GM23338 (cell line): ENCODE data around the gene IL1A.

ENCODE experiments used
- EZH2 ChIP-seq: fragments of 200-600 bp; sonication (generic); IDR thresholded peaks from one replicate; pipeline ENCODE4 v1.8.0; 2017; ENCODE audit warnings: antibody characterized with exemption, mild to moderate bottlenecking, low read depth; ENCODE audit not compliant: unreplicated experiment
- JUNB ChIP-seq: IDR thresholded peaks from one replicate; pipeline ENCODE4 v1.6.1; 2016; ENCODE audit warnings: antibody characterized with exemption; ENCODE audit not compliant: unreplicated experiment
- POLR2AphosphoS5 ChIP-seq: IDR thresholded peaks from 2 replicates; pipeline ENCODE4 v1.6.1; 2016; ENCODE audit warnings: antibody characterized with exemption, low read depth
- STAT1 ChIP-seq: IDR thresholded peaks from one replicate; pipeline ENCODE4 v1.6.1; 2016; ENCODE audit warnings: antibody characterized with exemption; ENCODE audit not compliant: unreplicated experiment
- ZNF114 ChIP-seq: fragments of 250-450 bp; sonication (Bioruptor Pico); IDR thresholded peaks from 2 replicates; pipeline ENCODE4 v1.5.0; 2020; ENCODE audit warnings: mild to moderate bottlenecking, moderate library complexity
- TF ChIP-seq, protein P1 (sequence below), 2 experiments: fragments of 200-600 bp in 1 of 2; sonication (generic) in 1 of 2; conservative IDR thresholded peaks; 2 replicates each; pipeline versions ENCODE4 v1.5.1 to v1.6.1; 2016 to 2017; ENCODE audit warnings: antibody characterized with exemption in 2 of 2, low read depth in 2 of 2, mild to moderate bottlenecking in 2 of 2, moderate library complexity in 1 of 2
- TF ChIP-seq, protein P2 (sequence below): IDR thresholded peaks from one replicate; pipeline ENCODE4 v1.6.1; 2018; ENCODE audit warnings: antibody characterized with exemption; ENCODE audit not compliant: unreplicated experiment

DNA sequence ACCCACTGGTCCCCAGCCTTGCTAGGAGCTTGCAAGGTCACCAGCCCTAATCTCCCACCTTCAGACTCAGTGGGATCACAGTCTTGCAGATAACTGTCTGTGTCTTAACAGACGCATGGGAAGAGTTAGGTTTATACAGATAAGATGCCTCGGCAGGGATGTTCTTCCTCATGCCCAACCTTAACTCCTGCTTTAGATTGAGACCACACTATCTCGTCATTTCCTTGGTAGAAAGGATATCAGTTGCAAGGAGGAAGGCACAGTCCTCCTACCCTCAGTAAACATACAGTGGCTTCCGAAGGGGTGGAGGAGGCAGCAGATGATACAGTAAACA is 56.3 kb downstream of the IL1A start:
- TF ChIP-seq, protein P1, sequence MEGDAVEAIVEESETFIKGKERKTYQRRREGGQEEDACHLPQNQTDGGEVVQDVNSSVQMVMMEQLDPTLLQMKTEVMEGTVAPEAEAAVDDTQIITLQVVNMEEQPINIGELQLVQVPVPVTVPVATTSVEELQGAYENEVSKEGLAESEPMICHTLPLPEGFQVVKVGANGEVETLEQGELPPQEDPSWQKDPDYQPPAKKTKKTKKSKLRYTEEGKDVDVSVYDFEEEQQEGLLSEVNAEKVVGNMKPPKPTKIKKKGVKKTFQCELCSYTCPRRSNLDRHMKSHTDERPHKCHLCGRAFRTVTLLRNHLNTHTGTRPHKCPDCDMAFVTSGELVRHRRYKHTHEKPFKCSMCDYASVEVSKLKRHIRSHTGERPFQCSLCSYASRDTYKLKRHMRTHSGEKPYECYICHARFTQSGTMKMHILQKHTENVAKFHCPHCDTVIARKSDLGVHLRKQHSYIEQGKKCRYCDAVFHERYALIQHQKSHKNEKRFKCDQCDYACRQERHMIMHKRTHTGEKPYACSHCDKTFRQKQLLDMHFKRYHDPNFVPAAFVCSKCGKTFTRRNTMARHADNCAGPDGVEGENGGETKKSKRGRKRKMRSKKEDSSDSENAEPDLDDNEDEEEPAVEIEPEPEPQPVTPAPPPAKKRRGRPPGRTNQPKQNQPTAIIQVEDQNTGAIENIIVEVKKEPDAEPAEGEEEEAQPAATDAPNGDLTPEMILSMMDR (conservative IDR thresholded peaks at IDR 0.05; ENCODE audit: low read depth in 2 of 2), result no peak
- TF ChIP-seq POLR2AphosphoS5 (no peak), EZH2 (no peak), STAT1 (no peak), ZNF114 (CRISPR knock-in tag) (no peak), JUNB (no peak)
- TF ChIP-seq, protein P2, sequence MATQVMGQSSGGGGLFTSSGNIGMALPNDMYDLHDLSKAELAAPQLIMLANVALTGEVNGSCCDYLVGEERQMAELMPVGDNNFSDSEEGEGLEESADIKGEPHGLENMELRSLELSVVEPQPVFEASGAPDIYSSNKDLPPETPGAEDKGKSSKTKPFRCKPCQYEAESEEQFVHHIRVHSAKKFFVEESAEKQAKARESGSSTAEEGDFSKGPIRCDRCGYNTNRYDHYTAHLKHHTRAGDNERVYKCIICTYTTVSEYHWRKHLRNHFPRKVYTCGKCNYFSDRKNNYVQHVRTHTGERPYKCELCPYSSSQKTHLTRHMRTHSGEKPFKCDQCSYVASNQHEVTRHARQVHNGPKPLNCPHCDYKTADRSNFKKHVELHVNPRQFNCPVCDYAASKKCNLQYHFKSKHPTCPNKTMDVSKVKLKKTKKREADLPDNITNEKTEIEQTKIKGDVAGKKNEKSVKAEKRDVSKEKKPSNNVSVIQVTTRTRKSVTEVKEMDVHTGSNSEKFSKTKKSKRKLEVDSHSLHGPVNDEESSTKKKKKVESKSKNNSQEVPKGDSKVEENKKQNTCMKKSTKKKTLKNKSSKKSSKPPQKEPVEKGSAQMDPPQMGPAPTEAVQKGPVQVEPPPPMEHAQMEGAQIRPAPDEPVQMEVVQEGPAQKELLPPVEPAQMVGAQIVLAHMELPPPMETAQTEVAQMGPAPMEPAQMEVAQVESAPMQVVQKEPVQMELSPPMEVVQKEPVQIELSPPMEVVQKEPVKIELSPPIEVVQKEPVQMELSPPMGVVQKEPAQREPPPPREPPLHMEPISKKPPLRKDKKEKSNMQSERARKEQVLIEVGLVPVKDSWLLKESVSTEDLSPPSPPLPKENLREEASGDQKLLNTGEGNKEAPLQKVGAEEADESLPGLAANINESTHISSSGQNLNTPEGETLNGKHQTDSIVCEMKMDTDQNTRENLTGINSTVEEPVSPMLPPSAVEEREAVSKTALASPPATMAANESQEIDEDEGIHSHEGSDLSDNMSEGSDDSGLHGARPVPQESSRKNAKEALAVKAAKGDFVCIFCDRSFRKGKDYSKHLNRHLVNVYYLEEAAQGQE, result no peak
